HG03060 (cell line): Measurements from ENCODE around the gene TMEM191C.
"Not testable (repeated sequence)": the region's sequence is repeated elsewhere in the genome, so short reads cannot be mapped to it uniquely, and the experiment has no call there.

Experiments used
- ATAC-seq: cut with Tn5 transposase; IDR thresholded peaks from one replicate; pipeline ENCODE4 v1.9.1; 2021; ENCODE audit warnings: low read depth, moderate number of reproducible peaks; ENCODE audit not compliant: unreplicated experiment

The TMEM191C gene

DNA sequence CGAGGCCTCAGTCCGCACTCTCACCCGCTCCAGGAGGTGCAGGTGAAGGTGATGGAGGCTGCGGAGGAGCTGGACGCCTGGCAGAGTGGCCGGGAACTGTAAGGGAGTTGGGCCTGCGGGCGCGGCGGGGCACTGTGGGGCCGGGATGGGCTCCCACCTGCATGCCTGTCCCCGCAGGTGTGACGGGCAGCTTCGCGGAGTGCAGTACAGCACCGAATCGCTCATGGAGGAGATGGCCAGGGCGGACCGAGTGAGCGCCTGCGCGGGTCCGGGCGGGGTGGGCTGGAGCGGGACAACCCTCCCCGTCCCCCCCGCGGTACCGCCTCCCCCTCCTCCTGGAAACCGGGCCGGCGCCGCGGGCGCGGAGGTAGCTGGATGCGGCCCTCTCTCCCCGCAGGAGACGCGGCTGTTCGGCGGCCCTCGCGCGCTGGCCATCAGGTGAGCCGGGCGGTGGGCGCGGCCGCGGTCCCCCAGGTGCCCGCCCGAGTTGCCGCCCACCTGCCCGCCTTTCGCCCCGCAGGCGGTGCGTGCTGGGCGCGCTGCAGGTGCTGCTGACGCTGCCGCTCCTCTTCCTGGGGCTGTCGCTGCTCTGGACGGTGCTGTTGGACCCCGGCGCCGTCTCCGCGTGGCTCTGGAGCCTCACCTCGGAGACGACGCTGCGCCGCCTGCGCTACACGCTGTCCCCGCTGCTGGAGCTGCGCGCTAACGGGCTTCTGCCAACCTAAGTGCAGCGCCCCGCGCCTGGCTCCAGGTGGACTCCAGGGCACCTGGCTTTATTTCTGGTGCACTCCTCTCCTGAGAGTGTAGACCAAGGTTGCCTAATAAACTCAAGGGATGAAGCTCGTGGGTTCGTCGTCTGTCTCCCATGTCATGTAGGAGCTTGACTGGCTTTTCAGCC lies 2.2 kb downstream of the TMEM191C start:
- ATAC-seq: not testable (repeated sequence)

GRCh38 chr22:21472984-21473383 lies 5.8 kb downstream of the TMEM191C start:
- ATAC-seq: not testable (repeated sequence)

- not testable (repeated sequence) for ATAC-seq
Observed at GRCh38 chr22:21473664-21474063, 6.5 kb downstream of the TMEM191C start.

DNA sequence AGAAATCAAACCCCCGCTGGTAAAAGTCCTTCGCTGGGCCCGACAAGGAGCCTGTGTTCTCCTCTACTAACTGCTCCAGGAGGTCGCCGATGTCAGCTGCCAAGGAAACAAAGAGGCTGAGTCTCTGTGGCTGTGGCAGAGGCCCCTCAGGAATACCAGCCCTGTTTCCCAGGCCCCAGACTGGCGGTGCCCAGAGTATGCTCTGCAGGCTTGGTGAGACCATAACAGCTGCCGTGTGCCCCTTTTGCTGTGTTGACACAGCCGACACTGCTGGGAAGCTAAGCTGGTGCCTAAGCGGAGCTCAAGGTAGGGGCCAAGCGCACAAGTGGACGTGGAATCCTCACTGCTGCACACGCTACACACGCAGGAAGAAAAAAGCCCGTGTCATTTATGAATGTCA lies 16.9 kb downstream of the TMEM191C start:
- ATAC-seq: not testable (repeated sequence)

GRCh38 chr22:21487723-21488122 lies 20.5 kb downstream of the TMEM191C start:
- ATAC-seq: not testable (repeated sequence)

GRCh38 chr22:21489149-21489680 lies 22.0 kb downstream of the TMEM191C start:
- not testable (repeated sequence) for ATAC-seq

GRCh38 chr22:21490556-21490955 lies 23.4 kb downstream of the TMEM191C start:
- not testable (repeated sequence) for ATAC-seq

DNA sequence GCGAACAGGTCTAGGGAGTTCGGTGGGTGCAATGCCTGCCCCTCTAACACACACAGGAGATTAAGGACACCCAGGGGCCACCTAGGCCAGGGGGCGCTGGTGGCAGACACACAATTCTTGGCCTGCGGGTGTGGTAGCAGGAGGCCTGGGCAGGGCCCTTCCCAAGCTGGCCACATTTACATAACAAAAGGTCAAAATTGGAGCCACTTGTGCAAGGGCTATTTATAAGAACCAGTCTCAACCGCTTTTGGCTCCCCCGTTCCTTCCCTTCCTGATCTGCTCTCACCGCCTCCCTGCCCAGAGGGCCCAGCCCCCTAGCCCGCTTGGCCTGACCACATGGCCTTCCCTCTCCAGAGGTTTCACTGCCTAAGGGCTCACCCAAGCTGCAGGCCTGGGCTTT lies 25.1 kb downstream of the TMEM191C start:
- ATAC-seq: not testable (repeated sequence)

GRCh38 chr22:21493789-21494782 lies 26.9 kb downstream of the TMEM191C start:
- ATAC-seq: not testable (repeated sequence)

DNA sequence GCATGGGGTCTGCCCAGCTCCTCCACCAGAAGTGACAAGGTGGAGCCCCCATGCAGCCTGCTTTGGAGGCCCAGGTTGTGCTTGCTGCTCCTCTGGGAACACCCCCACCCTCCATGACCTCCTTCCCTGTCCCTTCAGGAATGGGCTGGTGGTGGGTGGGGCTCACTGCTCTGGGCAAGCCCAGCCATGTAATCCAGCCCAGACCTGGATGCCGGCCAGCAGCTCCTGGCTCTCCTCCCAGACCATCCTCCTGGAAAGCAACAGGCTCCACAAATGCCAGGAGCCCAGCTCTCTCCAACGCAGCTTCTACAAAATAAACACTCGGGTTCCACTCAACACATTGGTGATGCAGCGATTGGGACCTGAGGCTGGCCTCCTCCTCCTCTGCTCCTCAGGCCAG lies 30.8 kb downstream of the TMEM191C start:
- not testable (repeated sequence) for ATAC-seq

DNA sequence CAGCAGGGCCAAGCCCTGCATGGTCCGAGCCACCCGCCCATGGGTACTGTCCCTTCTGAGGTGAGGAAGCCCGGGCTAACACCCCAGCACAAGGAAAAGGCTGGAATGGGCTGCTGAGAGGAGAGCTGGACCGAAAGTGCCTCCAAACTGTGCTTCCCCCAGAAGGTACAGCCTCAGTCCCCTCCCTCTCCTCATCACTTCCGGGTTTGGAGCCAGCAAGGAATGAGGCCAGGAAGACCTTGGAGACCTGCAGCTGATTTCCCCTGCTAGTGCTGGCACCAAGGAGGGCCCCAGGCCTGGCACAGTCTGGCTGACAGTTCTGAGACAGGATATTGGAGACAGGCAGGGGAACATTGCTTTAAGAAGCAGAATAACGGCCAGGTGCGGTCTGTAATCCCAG lies 31.3 kb downstream of the TMEM191C start:
- not testable (repeated sequence) for ATAC-seq

- not testable (repeated sequence) for ATAC-seq
Observed at GRCh38 chr22:21499623-21500506, 32.7 kb downstream of the TMEM191C start.

- ATAC-seq: not testable (repeated sequence)
Observed at GRCh38 chr22:21510397-21510796, 43.2 kb downstream of the TMEM191C start.

- ATAC-seq: not testable (repeated sequence)
Observed at GRCh38 chr22:21512022-21512421, 44.8 kb downstream of the TMEM191C start.

- not testable (repeated sequence) for ATAC-seq
Observed at GRCh38 chr22:21514117-21514516, 46.9 kb downstream of the TMEM191C start.

DNA sequence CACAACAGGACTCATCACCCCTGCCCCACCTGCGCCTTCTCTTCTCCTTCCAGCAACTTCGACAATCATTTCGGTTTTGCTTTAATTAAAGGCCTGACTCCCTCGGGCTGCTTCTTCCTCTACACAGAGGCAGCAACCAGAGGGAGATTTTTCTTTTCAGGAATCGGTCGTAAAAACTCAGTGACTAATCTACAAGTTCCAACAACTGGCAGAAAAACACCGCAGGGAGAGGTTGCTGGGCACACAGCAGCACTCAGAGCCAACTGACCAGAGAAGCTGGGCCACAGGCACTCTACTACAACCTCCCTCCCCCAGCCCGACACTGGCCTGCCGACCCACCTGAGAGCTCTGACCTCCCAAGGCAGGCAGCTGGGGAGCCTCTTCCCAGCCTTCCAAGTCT lies 48.0 kb downstream of the TMEM191C start:
- ATAC-seq: not testable (repeated sequence)

DNA sequence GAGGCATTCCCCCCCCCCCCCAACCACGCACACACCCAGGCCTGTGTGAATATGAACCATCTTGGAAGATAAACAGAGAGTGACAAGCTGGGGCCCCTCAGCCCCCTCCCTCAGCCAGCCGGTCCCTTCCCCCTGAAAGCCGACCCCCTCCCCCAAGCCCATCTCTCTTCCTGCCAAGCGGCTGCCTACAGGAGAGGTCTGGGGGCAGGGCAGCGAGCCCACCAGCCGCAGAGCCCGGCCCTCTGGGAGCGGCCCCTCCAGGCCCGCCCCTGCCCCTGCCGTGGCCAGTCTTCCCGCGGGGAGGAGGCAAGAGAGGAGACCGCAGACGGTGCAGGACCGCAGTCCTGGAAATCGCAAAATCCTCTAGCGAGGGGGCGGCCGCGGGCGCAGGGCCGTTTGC lies 49.3 kb downstream of the TMEM191C start:
- ATAC-seq: not testable (repeated sequence)

- not testable (repeated sequence) for ATAC-seq
Observed at GRCh38 chr22:21516970-21517764, 50.0 kb downstream of the TMEM191C start.
